Non-pigmented ciliary epithelial cell (primary cell): Measurements from ENCODE around the gene OTOP1.
"Not testable (repeated sequence)": the region's sequence is repeated elsewhere in the genome, so short reads cannot be mapped to it uniquely, and the experiment has no call there.

Source experiments
- DNase-seq: peaks from one replicate; pipeline ENCODE4 v3.0.0-alpha.2; 2010; ENCODE audit warnings: low read depth

OTOP1 gene, protein sequence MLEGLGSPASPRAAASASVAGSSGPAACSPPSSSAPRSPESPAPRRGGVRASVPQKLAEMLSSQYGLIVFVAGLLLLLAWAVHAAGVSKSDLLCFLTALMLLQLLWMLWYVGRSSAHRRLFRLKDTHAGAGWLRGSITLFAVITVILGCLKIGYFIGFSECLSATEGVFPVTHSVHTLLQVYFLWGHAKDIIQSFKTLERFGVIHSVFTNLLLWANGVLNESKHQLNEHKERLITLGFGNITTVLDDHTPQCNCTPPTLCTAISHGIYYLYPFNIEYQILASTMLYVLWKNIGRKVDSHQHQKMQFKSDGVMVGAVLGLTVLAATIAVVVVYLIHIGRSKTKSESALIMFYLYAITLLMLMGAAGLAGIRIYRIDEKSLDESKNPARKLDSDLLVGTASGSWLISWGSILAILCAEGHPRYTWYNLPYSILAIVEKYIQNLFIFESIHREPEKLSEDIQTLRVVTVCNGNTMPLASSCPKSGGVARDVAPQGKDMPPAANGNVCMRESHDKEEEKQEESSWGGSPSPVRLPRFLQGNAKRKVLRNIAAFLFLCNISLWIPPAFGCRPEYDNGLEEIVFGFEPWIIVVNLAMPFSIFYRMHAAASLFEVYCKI

DNA sequence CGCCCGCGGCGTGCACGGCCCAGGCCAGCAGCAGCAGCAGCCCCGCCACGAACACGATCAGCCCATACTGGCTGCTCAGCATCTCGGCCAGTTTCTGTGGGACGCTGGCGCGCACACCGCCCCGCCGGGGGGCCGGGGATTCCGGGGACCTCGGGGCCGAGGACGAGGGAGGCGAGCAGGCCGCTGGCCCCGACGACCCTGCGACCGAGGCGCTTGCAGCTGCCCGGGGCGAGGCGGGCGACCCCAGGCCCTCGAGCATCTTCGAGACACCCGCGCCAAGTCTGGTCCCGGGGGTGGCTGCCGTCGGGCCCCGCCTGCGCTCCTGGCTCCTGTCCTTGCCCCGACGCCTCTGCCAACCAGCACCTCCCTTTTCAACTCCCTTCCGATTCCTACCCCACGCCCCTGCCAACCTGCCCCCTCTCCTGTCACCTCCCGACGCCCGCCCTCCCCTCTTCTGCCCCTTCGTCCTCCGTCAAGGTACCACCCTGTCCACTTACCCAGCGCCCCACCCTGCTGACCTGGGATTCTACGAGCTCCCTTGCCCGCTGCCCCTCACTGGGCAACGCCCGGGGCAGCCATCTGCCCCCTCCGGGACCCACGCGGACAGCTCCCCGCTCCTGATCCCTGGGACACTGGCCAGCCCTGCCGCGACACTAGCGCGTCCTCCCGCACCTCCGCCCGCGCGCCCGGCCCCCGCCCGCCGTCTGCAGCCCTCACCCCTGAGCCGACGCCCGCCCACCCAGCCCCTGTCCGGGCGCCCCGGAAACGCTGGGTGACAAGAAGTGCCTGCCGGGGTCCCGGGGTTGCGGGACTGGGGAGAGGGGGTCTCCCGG is at the start of gene OTOP1:
Gene OTOP1 (minus strand): TSS at position 324 of the 833 bp plus-strand sequence. CDS start 65 bp downstream, at position 259.
- no peak for DNase-seq

- no peak for DNase-seq
Measured at GRCh38 chr4:4274226-4274625, 47.5 kb upstream of the OTOP1 start.

DNA sequence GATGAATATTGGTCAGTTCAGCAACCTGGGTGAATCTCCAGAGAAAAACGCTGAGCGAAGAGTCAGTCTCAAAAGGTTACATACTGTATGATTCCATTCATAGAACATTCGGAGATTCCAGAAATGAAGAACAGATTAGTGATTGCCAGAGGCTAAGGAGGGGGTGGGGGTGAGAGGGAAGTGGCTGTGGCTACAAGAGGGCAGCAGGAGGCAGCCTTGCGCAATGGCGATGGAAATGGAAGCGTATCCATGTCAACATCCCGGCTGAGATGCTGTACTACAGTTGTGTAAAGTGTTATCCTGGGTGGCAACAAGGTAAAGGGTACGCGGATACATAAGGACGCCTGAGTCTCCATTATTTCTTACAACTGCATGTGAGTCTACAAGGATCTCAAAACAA is 45.2 kb upstream of the OTOP1 start:
- no peak for DNase-seq

DNA sequence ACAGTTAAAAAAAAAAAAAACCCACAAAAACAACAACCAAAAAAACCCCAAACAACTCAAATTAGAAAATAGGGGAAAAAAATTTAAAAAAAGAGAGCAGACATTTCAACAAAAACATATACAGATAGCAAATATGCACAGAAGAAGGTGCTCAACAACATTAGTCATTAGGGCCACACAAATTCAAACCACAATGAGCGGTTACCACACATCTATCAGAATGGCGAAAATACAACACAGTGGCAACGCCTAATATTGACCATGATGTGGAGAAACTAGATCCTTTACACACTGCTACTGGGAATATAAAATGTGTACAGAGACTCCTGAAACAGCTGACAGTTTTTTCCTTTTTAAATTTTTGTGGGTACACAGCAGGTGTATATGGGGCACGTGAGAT is 43.8 kb upstream of the OTOP1 start:
- no peak for DNase-seq

DNA sequence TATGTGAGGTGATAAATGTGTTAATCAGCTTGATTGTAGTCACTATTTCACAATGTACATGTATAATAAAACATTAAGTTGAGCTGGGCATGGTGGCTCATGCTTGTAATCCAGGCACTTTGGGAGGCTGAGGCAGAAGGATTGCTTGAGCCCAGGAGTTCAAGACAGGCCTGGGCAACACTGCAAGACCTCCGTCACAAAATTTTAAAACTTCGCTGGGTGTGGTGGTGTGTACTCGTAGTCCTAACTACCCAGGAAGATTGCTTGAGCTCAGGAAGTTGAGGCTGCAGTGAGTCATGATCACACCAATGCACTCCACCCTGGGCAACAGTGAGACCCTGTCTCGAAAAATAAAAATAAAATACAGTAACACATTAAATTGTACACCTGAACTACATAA is 43.1 kb upstream of the OTOP1 start:
- DNase-seq = no peak

DNA sequence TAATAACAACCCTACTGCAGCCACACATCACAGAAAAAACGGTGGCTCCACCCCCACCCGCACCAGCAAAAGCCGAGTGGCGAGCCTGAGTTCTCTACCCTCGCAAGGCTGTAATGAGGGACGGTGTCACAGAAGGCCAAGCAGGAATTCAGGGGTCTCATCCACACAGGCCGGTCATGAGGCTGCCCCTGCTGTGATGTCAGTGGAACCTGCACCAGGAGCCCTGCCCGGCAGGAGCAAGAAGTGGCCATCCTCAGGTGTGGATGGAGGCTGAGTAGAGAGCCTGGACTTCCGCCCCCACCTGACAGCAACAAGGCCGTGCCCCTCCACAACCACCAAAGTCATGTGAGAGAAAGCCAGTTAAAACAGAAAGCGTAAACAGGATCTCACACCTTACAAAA is 42.6 kb upstream of the OTOP1 start:
- no peak for DNase-seq

DNA sequence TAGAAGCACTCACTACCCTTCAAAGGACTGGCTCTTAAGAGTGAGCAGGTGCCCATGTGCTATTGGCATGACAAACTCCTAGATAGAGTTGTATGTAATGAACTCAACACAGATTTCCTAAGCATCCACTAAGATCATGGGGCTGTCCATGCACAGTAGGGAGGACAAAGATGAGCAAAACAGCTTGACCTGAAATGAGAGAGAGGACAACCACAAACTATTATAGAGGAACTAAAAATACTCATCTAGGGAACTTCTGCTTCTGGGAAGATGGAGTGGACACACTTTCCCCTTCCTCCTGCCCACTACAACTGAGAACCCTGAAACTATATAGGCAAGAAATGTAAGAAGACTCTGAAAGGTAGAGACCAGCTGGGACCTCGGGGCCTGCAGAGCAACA is 42.0 kb upstream of the OTOP1 start:
- DNase-seq = no peak

DNA sequence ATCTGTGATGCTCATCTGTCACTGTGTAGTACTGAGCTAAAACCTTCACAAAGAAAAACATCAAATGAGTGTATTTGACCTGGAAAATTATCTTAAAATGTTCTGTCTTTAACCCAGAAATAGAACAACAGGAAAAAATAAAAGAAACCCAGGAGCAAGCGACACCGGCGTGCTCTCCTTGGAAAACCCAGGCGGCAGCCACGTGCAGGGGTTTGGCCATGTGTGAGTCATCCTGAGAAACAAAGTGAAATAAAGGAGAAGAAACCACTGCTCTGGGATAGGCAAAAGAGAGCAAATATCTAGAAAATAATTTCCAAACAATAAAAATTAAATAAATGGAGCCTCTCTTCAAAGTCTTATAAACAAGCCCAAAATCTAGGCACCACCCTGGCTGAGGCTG is 41.3 kb upstream of the OTOP1 start:
- no peak for DNase-seq

DNA sequence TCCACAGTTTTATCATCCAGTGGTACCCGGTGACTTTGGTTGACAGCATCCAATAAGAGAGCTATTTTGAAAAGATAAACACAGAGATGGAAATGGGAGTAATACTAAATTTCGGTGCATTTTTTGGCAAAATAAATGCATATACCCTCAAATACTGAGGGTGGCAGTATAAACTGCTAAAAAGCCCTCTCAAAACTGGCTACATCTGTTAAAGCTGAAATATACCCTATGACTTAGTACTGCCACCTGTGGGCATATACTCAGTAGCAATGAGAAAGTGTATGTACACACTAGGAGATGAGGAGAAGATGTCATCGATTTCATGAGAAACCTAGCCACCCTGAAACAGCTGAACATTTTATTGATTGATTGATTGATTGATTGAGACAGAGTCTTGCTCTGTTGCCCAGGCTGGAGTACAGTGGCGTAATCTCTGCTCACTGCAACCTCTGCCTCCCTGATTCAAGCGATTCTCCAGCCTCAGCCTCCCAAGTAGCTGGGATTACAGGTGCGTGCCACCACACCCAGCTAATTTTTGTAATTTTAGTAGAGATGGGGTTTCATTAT is 33.5 kb upstream of the OTOP1 start:
- DNase-seq = no peak

DNA sequence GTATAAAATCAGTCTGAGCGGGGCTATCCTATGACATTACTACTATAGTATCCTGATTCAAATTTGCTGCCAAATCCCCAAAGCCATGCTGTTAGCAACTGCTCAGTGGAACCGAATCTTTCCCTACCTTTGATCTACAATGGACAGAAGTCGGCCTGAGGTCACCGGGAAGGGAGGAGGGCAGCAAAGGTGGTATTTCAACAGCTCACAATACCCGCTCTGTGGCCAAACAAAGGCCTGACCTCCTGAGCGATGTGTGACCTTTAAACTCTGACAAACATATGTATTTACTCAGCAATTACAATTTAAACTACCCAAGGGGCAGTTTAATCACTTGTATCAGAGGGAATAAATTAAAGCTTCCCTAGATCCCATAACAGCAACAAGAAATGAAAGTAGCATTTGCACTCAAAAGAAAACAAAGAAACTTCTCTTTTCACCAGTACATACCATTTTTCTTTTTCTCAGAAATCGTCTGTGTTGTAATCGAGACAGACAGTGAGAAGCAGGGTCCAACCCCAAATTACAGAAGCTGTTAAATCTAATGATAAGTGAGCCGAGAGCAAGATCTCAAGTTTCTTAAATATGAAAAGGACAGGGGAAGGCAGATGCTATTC is 32.9 kb upstream of the OTOP1 start:
- no peak for DNase-seq

DNA sequence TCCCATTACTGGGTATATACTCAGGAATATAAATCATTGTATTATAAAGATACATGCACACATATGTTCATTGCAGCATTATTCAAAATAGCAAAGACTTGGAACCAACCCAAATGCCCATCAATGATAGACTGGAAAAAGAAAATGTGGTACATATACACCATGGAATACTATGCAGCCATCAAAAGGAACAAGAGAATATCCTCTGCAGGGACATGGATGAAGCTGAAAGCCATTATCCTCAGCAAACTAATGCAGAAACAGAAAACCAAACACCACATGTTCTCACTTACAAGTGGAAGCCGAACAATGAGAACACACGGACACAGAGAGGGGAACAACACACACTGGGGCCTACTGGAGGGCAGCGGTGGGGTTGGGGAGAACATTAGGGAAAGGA is 31.0 kb upstream of the OTOP1 start:
- DNase-seq = not testable (repeated sequence)

GRCh38 chr4:4256799-4257198 is 30.1 kb upstream of the OTOP1 start:
- DNase-seq = no peak

GRCh38 chr4:4254666-4255065 is 27.9 kb upstream of the OTOP1 start:
- no peak for DNase-seq

GRCh38 chr4:4254199-4254598 is 27.5 kb upstream of the OTOP1 start:
- DNase-seq = no peak

DNA sequence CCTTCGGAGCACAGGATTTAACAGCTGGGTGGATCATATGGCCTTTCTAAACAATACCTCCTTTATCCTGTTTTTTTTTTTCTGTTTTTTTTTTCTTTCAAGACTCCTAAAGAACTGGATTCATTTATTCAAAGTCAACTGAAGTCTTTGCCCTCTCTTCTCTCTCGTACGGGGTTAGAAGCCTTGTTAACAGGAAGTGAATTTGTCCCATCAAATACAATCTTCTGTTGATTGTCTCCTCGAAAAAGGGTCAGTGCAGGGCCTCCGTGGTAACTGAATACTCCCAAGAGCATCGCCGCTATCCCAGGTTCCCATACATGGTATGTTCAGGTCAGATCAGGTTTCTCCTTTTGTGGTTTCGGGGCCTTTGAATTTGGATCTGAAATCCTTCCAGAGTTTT is 23.1 kb upstream of the OTOP1 start:
- no peak for DNase-seq

GRCh38 chr4:4249342-4249741 is 22.6 kb upstream of the OTOP1 start:
- not testable (repeated sequence) for DNase-seq

- no peak for DNase-seq
Measured at GRCh38 chr4:4248885-4249203, 22.1 kb upstream of the OTOP1 start.

DNA sequence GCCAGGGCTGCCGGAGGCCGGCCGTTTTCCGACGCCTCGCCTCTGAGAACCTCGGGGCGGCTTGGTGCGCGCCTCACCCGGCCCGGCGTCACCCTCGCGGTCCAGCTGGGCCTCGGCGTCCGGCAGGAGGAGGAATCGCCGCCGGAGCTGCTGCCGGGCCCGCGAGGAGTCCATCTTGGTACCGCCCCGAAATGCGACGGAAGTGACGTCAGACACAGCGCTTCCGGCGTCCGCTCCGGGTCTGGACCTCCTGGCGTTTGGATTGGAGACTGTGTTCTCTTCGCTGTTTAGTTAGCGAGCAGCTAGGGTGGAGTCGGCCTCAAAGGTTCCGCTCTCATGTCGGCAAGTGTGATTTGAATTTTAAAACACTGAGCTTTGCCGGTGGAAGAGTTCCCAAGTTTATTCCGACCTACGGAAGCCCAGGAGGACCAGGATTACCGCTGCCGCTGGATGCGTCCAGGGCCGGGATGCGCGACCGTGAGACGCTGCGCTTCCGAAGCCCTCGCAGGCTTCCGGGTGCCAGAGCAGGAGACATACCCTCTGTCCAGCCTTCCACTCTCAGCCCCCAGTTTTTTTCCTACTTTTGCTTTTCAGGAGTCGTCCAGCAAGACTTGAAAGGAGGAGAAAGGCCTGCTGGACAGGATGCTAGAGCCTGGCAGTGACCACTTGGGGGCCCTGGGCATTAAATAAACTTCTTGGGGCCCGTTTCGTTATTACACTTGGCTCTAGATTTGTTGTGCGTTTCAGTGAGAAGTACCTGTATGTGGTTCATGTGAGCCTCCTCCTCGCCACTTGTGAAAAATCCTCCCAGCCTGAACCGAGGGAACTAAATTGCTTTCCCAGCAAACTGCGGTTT is 21.5 kb upstream of the OTOP1 start, which contains the start of gene TMEM128:
Gene TMEM128 (minus strand): TSS at position 195 of the 856 bp plus-strand sequence. CDS start 21 bp downstream, at position 174.
- peak; percentile 64 for DNase-seq

DNA sequence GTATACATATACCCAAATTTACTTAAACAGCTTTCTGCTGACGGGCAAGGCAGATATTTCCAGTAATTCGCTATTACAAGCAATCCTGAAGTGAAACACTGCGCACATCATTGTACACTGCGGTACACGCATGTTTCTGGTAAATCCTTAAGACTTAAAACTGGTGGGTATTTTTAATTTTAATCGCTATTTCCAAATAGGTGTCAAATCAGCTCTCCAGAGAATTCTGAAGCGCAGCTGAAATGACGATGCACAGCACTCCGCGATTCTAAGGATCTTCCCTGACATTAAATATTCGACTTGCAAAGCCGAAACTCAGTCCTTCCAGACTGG is 20.9 kb upstream of the OTOP1 start:
- no peak for DNase-seq

GRCh38 chr4:4245172-4245571 is 18.4 kb upstream of the OTOP1 start:
- DNase-seq = no peak

- not testable (repeated sequence) for DNase-seq
Measured at GRCh38 chr4:4239551-4239950, 12.8 kb upstream of the OTOP1 start.
